ENCODE results near the gene CPEB3.

DNA sequence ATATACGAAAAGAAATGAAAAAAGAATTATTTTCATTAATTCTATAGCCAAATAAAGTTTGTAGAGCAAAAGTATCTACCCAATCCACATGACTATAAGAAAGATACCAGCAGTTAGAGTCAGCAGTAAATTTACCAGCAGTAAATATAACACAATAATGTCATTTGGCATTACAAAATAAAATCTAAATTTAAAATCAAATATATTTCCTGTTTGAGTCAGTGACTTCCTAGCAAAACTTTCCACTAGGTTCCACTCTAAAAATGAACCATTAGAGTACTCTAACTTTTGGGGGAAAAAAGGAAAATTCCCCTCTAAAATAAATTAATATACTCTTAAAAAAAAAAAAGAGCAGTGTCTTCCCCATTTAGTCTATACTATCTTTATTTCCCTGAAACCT is 144.8 kb downstream of the CPEB3 start:
- TF ChIP-seq NR2F2 (IDR thresholded peaks at IDR 0.05) (no peak), GABPA (IDR thresholded peaks at IDR 0.05 in 1 of 2, conservative IDR thresholded peaks at IDR 0.05 in 1 of 2) (no peak), FOXA1 (IDR thresholded peaks at IDR 0.05) (no peak), HNF4G (IDR thresholded peaks at IDR 0.05) (no peak)
- TF ChIP-seq, protein P1, sequence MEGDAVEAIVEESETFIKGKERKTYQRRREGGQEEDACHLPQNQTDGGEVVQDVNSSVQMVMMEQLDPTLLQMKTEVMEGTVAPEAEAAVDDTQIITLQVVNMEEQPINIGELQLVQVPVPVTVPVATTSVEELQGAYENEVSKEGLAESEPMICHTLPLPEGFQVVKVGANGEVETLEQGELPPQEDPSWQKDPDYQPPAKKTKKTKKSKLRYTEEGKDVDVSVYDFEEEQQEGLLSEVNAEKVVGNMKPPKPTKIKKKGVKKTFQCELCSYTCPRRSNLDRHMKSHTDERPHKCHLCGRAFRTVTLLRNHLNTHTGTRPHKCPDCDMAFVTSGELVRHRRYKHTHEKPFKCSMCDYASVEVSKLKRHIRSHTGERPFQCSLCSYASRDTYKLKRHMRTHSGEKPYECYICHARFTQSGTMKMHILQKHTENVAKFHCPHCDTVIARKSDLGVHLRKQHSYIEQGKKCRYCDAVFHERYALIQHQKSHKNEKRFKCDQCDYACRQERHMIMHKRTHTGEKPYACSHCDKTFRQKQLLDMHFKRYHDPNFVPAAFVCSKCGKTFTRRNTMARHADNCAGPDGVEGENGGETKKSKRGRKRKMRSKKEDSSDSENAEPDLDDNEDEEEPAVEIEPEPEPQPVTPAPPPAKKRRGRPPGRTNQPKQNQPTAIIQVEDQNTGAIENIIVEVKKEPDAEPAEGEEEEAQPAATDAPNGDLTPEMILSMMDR (IDR thresholded peaks at IDR 0.05; ENCODE audit: low read depth, low read length, missing input control): no peak
- TF ChIP-seq, protein P2, sequence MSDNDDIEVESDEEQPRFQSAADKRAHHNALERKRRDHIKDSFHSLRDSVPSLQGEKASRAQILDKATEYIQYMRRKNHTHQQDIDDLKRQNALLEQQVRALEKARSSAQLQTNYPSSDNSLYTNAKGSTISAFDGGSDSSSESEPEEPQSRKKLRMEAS (IDR thresholded peaks at IDR 0.05): no peak

Data from liver (tissue), 3 donors.